Activated effector memory CD4-positive, alpha-beta T cell treated with Interleukin-2 at 50 U/mL for 16 hours (primary cell): ENCODE data around the gene SLC35G3.
"Not testable (repeated sequence)": the region's sequence is repeated elsewhere in the genome, so short reads cannot be mapped to it uniquely, and the experiment has no call there.

ENCODE experiments used
- DNase-seq: peaks from one replicate; pipeline ENCODE4 v3.0.0-alpha.2; 2020

SLC35G3 gene

DNA sequence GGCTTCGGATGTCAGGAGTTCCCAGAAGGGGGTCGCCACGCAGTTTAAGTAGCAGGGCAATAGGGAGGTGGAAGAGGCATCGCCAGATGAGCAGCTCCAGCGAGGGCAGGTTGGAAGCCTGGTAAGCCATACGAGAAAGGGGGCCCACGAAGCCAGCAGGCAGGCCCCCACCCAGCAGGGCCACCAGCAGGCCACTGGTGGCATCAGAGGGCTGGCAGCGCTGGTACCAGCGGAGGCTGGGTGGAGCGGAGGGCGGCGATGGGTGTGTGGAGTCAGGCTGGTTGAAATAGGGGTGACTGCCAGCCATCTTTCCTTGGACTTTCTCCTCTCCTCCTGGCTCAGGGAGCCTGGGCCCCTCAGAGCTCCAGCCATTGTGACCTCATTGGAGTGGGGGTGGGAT is at the start of gene SLC35G3:
SLC35G3 (minus strand) TSS at position 393 of the 400 bp plus-strand sequence; CDS start at position 307, 86 bp downstream.
- not testable (repeated sequence) for DNase-seq

DNA sequence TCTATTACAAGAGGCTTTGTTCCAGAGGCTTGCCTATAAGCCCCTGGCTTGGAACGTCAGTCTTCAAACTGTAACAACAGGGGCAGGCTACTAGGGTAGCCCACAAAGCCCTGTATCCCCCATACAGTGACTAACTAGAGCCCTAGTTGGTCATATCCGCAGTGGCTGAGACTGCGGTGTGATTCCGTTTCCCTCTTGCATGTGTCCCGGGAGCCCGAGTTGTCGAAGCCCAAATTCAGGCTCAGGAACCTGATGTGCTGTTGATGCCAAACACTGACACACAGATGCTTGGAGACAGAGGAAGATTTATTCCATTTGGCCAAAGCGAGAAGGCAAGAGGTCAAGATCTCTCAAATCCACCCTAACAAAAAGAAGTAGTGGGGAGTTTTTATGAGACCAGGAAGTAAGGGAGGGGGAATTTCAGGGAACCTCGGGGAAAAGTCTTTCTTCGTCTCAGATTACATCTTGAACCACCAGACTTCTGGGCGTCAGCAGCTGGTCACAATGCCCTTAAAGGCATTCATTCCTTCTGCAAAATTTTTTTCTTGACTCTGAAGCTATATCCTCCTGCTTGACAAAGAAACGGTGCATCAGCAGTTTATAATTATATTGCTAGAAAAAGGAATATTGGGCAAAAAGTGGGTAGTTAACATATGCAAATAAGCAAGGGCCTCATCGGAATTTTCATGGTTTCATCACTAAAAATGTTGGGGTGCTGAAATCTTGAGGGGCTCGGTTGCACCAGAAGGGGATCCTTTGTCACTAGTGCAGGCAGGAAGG is 49.6 kb upstream of the SLC35G3 start:
- peak; percentile 35 for DNase-seq

- DNase-seq = peak; percentile 92
These were observed 48.8 kb upstream of the SLC35G3 start, which contains the start of gene SLFN5 for GRCh38 chr17:35242805-35243560. Gene SLFN5 (plus strand): TSS chr17:35243072. CDS start chr17:35258691, 15,619 bp downstream.

- DNase-seq = peak; percentile 80
These were observed 48.1 kb upstream of the SLC35G3 start for GRCh38 chr17:35242158-35242804.

GRCh38 chr17:35241520-35241919 is 47.3 kb upstream of the SLC35G3 start:
- peak; percentile 36 for DNase-seq

DNA sequence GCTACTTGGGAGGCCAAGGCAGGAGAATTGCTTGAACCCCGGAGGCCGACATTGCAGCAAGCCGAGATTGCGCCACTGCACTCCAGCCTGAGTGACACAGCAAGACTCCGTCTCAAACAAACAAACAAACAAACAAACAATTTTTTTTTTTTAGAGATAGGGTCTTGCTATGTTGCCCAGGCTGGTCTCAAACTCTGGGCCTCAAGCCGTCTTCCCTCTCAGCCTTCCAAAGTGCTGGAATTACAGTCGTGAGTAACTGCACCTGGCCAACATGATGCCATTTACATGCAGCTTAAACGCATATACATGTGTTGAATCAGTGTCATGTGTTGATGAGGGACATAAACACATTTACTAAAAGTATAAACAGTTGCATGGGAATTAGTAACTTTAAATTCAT is 46.7 kb upstream of the SLC35G3 start:
- DNase-seq = no peak

DNA sequence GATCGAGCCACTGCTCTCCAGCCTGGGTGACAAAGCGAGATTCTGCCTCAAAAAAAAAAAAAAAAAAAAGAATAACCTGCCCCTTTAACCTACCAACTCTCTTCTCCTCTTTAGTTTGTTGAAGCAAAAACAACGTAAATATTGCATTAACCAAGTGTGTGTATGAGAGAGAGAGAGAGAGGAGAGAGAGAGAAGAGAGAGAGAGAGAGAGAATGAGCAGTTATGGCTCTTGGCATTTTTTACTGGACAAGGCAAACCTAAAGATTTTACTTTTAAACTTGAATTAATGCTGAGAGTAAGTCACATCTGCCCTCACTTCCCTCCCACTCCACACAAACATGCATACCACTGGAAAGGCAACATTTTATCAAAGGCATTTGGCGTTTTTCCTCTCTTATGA is 45.6 kb upstream of the SLC35G3 start:
- no peak for DNase-seq

GRCh38 chr17:35238821-35239220 is 44.6 kb upstream of the SLC35G3 start:
- DNase-seq = no peak

GRCh38 chr17:35236821-35237220 is 42.6 kb upstream of the SLC35G3 start:
- no peak for DNase-seq

DNA sequence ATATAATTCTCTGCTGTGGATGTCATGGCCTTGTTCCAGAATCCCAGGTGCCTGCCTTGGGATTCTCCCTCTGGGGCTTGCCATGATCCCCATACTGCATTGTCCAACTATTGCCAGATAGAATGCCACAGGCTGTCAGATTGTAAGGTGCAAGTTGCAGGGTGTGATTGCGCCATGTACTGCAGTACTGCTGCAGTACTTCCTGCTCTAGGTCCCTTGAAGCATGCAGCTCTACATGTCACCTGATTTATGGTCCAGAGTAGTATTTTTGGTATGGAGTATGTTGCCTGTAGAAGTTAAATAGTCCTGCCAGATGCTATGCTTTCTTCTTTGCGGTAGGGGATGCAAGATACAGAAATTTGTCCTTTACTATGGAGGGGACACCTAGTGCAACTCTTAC is 41.7 kb upstream of the SLC35G3 start:
- DNase-seq = no peak

DNA sequence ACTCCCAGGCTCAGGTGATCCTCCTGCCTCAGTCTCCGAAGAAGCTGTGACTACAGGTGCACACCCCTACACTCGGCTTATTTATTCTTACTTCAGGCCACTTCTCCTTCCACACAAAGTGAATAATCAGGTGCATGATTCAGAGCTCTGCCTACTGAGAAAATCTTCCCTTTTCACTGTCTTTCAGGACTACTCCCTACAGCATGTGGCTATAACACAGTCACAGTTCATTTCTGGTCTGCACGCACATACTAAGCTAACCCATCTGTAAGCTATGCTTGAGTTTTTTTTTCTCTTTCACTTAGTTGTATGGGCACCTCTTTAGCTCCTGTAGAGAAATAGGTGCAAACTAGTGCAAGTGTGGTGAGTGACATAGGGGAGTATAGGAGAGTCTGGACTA is 41.1 kb upstream of the SLC35G3 start:
- no peak for DNase-seq

- DNase-seq = not testable (repeated sequence)
These were observed 40.1 kb upstream of the SLC35G3 start for GRCh38 chr17:35234315-35234714.

- DNase-seq = no peak
These were observed 35.4 kb upstream of the SLC35G3 start for GRCh38 chr17:35229638-35230037.

DNA sequence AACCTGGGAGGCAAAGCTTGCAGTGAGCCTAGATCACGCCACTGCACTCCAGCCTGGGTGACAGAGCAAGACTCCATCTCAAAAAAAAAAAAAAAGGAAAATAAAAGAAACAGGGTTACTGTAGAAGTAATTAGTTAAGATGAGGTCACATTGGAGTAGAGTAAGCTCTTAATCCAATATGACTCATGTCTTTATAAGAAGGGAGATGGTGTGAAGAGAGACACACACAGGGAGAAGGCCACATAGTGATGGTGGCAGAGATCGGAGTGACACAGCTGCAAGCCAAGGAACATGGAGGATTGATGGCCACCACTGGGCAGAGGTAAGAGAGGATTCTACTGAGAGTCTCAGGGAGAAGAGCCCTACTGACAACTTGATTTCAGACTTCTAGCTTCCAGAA is 33.4 kb upstream of the SLC35G3 start:
- no peak for DNase-seq

DNA sequence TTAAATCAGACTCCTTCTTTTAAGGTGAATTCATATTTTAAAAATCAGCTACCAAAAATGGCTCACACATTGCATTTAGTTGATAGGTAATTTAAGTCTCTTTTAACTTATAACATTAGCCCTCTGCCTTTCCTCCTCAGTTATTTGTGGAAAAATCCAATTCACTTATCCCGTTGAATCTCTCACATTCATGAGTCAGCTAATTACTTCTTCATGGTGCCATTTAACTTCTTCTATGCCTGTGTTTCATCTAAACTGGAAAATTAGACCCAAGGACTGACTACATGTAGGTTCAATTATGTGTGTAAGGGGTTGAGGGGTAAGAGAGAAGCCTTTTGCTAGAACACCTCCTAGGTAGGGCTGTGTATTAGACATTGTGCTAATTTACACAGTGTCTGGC is 30.2 kb upstream of the SLC35G3 start:
- no peak for DNase-seq

- no peak for DNase-seq
These were observed 28.3 kb upstream of the SLC35G3 start for GRCh38 chr17:35222452-35222851.

- no peak for DNase-seq
These were observed 24.7 kb upstream of the SLC35G3 start for GRCh38 chr17:35218915-35219314.

DNA sequence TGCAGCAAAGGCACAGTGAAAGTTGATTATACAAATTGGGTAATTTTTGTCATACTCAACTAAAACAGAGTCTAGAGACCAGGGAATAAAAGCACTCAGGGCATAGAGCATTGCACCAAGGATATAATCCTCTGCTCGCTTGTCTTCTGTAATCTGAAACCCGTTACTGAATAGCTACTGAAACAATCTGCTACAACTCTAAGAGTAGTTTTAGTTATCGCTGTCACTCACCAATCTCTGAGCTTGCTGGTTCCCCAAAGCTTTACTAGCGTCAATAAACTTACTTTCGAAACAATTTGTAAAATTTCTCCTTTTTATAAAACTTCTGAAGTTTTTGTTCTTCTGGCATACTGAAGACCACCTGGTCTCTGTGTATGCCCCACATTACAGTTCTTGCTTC is 22.9 kb upstream of the SLC35G3 start:
- no peak for DNase-seq

DNA sequence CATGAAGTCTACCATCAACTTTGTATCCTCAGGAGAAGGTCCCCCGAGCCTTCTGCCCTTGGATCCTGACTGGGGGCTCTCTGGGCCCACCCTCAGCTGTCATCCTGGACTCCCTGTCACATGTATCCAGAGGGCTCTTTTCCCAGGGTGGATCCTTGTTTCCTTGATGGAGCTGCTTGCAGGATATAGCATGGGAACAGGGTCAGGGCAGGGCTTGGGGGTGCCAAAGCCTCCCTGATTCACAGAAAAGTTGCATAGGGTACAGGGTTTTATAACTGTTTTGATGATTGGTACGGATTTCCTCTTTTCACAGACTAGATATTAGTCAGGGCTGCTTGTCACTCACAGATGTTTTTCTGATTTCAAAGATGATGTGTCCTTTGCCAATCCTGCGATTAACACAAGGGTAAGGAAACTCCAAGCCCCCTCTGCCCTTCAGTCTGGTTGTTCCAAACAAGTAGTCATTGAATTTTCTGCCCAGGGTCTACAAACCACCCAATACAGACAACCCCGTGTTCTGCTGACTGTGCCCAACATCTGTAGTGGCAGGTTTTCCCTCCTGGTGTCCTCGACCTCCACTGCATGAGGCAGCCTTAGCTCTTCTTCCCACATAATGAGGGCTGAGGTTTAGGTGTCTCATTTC is 20.6 kb upstream of the SLC35G3 start:
- DNase-seq = peak; percentile 41

GRCh38 chr17:35214192-35214591 is 20.0 kb upstream of the SLC35G3 start:
- DNase-seq = peak; percentile 22

DNA sequence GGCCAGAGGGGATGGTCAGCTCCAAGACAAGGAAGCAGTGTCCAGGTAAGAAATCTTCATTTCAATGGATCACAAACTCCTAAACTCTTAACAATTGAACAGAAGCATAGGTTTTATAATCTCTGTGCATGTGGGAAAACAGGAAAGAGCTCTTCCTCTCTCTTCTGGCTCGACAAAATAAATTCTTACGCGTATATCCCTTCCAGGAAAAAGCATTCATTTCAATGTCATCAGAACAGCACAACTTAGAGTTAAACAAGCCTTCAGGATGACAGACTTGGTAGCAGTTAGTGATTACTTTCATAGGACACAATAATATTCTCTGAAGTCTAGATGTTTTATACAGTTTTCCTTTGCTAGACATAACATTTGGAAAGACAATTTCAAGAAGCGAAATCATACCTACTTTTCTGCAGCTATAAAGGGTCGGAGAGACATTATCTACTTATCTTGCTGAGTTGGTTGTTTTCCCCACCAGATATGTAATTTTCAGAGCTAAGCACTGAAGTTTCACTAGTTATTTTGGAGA is 19.3 kb upstream of the SLC35G3 start:
- DNase-seq = no peak

DNA sequence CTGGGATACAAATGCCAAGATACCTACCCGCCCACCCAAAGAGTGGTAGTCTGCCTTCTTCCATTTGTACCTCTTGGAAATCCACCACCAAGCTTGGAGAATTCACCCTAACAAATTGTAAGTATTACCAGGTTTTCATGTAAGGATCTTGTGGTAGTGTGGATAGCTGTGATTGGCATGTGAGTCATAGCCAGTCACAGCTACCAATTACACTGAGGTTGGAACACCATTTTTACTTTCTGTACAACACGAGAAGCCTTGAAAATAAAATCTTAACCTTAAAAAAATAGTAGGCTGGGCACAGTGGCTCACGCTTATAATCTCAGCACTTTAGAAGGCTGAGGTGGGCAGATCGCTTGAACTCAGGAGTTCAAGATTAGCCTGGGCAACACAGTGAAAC is 18.5 kb upstream of the SLC35G3 start:
- DNase-seq = no peak

GRCh38 chr17:35210741-35211140 is 16.5 kb upstream of the SLC35G3 start:
- no peak for DNase-seq
